ENCODE results near the gene PSMB3.

DNA sequence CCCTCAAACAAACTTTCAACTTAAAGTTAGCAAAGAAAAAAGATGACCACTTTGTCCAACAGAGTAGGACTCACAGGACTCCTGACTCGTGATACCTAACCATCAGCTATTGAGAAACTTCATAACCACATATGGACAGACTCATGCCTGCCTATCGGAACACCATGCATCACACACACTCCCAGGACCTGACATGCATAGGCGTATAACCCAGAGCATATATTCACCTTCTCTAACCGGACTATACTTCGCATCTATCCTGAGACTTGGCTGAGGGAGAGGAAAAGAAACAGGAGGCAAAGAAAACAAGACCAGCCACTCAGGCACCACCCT, 44.6 kb downstream of the PSMB3 start:
- TF ChIP-seq, protein P1, sequence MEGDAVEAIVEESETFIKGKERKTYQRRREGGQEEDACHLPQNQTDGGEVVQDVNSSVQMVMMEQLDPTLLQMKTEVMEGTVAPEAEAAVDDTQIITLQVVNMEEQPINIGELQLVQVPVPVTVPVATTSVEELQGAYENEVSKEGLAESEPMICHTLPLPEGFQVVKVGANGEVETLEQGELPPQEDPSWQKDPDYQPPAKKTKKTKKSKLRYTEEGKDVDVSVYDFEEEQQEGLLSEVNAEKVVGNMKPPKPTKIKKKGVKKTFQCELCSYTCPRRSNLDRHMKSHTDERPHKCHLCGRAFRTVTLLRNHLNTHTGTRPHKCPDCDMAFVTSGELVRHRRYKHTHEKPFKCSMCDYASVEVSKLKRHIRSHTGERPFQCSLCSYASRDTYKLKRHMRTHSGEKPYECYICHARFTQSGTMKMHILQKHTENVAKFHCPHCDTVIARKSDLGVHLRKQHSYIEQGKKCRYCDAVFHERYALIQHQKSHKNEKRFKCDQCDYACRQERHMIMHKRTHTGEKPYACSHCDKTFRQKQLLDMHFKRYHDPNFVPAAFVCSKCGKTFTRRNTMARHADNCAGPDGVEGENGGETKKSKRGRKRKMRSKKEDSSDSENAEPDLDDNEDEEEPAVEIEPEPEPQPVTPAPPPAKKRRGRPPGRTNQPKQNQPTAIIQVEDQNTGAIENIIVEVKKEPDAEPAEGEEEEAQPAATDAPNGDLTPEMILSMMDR (IDR thresholded peaks at IDR 0.05): no peak
- TF ChIP-seq POLR2A (IDR thresholded peaks at IDR 0.05): no peak
- TF ChIP-seq POLR2AphosphoS5 (IDR thresholded peaks at IDR 0.05): no peak

All from breast epithelium (tissue), 3 donors.